ENCODE data around the gene PNMA6F. TPM values are rescaled to one million over a fixed set of nuclear protein-coding genes. Genes with fewer than 3 reads are reported as not detected.

Gene PNMA6F
- total RNA-seq, 6 experiments from 2014 or later: not detected

DNA sequence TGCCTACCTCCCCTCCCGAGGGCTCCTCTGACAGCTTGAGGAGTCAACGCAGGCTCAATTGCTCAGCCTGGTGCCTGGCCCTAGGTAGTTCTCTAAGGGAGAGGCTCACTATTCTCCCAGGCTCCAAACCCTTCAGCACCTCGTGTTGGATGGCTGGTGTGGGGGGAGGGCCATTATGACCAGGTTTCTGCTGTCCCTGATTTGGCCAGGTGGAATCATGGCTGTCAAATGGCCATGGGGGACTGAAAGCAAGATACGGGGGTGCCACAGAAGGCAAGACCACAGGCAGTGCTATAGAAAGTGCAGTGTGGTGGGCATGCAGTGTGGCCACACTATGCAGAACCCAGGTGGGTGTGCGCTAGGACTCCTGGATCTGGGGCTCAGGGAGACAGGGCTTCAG is 9.5 kb downstream of the PNMA6F start:
- ATAC-seq: no peak
- intact Hi-C loops (cut with DNase I): no loop called here
- no peak for TF ChIP-seq POLR2A (IDR thresholded peaks at IDR 0.05)
- TF ChIP-seq, protein P1, sequence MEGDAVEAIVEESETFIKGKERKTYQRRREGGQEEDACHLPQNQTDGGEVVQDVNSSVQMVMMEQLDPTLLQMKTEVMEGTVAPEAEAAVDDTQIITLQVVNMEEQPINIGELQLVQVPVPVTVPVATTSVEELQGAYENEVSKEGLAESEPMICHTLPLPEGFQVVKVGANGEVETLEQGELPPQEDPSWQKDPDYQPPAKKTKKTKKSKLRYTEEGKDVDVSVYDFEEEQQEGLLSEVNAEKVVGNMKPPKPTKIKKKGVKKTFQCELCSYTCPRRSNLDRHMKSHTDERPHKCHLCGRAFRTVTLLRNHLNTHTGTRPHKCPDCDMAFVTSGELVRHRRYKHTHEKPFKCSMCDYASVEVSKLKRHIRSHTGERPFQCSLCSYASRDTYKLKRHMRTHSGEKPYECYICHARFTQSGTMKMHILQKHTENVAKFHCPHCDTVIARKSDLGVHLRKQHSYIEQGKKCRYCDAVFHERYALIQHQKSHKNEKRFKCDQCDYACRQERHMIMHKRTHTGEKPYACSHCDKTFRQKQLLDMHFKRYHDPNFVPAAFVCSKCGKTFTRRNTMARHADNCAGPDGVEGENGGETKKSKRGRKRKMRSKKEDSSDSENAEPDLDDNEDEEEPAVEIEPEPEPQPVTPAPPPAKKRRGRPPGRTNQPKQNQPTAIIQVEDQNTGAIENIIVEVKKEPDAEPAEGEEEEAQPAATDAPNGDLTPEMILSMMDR (IDR thresholded peaks at IDR 0.05): no peak
- Histone ChIP-seq H3K36me3 (no peaks in the 10 kb centered on the region), H3K9me3 (no peaks in the 10 kb centered on the region), H3K4me3 (no peak overlapping the region), H3K27me3 (no peaks in the 10 kb centered on the region), H3K27ac (no peak overlapping the region), H3K4me1 (no peaks in the 10 kb centered on the region)
- DNase-seq: no peak
- WGBS (ENCODE audit: insufficient coverage, low coverage, low lambda C conversion rate, missing lambda C conversion rate): 80% methylated on average over 2 of the region's 5 CpGs

DNA sequence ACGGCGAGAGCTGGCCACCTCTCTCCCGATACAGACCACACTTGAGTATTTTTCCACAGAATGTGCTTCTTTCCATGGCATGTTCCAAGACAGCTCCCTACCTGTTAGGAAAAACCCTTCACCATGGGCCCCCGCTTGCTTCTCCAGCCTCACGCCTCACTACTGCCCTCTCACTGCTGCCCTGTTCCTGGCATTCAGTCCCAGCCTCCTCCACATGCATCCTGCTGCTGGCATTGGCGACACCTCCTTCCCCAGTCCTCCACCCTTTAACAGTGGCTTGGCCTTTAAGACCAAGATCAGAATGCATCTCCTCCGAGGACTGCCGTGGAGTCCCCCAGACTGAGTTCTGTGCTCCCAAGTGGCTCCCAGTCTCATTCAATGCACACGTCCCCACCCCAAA is 10.7 kb downstream of the PNMA6F start:
- 83% methylated on average over 6 of the region's 9 CpGs for WGBS (ENCODE audit: insufficient coverage, low coverage, low lambda C conversion rate, missing lambda C conversion rate)
- no peak for DNase-seq

DNA sequence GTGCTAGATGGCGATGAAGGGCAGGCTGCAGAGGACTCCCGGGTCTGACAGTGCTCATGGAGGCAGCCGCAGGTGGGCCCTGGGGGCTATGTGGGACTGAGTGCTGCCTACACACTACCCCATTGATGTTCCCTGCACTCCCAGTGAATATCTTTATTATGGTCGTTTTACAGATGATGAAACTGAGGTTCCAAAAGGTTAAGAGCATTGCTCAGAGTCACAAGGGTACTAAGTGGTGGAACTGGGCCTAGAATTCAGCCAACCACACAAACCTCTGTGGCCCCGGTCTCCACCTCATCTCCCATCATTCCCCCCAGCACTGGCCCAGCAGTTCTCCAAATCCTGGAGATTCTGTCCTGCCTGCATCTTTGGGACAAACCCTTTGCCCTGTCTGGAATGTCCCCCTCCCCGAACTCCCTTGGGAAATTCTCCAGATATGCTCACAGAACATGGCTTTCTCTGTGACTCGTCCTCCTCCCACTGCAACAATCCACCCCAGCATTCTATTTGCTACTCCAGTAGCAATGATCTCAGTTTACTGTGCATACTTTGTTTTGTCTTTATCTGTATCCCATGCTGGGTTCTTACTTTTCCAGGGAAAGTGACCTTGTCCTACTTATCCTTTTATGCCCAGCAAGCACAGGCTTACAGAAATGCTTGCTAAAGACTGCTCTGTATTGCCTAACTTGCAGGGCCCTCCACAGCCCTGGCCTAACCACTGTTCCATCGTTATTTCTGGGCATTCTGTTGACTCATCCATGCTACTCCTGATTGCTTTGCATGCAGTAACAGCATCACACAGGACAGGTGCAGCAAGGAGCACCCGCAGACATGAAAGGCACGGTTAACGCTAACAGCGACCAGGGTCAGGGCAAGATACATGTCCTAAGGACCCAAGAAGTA is 14.0 kb downstream of the PNMA6F start:
- H3K9me3 ChIP-seq: no peaks in the 10 kb centered on the region
- no peaks in the 10 kb centered on the region for H3K36me3 ChIP-seq
- H3K4me1 ChIP-seq: no peaks in the 10 kb centered on the region
- H3K4me3 ChIP-seq: no peak overlapping the region
- TF ChIP-seq POLR2A (IDR thresholded peaks at IDR 0.05): no peak
- TF ChIP-seq, protein P1 (IDR thresholded peaks at IDR 0.05): no peak
- ATAC-seq: no peak
- no peak overlapping the region for H3K27ac ChIP-seq
- intact Hi-C loops (cut with DNase I): no loop called here
- WGBS (ENCODE audit: insufficient coverage, low coverage, low lambda C conversion rate, missing lambda C conversion rate): 47% methylated on average over 4 of the region's 12 CpGs
- no peak for DNase-seq
- H3K27me3 ChIP-seq: no peaks in the 10 kb centered on the region

More for the DNA sequence above, 10.7 kb downstream of the PNMA6F start:
- no peak for ATAC-seq
- Histone ChIP-seq H3K27ac (no peak overlapping the region), H3K27me3 (no peaks in the 10 kb centered on the region), H3K4me3 (no peak overlapping the region), H3K36me3 (no peaks in the 10 kb centered on the region), H3K4me1 (no peaks in the 10 kb centered on the region), H3K9me3 (no peaks in the 10 kb centered on the region)
- intact Hi-C loops (cut with DNase I): no loop called here
- TF ChIP-seq, protein P1 (IDR thresholded peaks at IDR 0.05): no peak
- no peak for TF ChIP-seq POLR2A (IDR thresholded peaks at IDR 0.05)

DNA sequence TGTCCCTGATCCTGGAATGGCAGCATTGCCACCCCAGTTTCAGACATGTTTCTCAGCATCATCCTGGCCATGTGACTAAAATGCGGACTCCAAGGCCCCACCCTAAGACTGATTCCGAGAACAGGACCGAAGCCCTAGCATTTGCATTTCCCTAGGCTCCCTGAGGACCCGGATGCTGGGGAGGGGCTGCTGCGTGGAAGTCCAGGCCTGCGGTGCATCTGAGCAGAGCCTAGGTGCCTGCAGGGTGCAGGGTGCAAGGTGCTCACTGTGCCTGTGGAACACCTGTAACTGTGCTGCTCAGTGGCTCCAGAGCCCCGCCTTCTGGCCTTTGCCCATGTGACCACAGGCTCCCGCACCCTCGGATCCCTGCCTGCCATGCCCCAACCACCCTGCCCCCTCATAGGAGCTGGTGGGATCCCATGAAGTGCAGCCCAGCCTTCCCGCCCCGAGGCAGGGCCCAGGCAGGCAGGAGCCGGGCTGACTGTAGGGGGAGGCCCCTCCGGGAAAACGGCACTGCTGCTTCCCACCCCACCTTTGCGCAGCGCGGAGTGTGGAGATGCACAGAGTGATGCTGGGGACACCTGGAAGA is 14.9 kb downstream of the PNMA6F start:
- intact Hi-C loops (cut with DNase I): no loop called here
- ATAC-seq (no peak), DNase-seq (no peak)
- H3K36me3 ChIP-seq: no peaks in the 10 kb centered on the region
- no peak overlapping the region for H3K27ac ChIP-seq
- H3K4me1 ChIP-seq: no peaks in the 10 kb centered on the region
- H3K27me3 ChIP-seq: no peaks in the 10 kb centered on the region
- no peak overlapping the region for H3K4me3 ChIP-seq
- TF ChIP-seq, protein P1 (IDR thresholded peaks at IDR 0.05): no peak
- TF ChIP-seq POLR2A (IDR thresholded peaks at IDR 0.05): no peak
- WGBS (ENCODE audit: insufficient coverage, low coverage, low lambda C conversion rate, missing lambda C conversion rate): no CpG with 5 or more reads among the region's 17 CpGs
- H3K9me3 ChIP-seq: no peaks in the 10 kb centered on the region

All from right lobe of liver (tissue), 6 donors.